ENCODE measurements around the gene CISD2.

DNA sequence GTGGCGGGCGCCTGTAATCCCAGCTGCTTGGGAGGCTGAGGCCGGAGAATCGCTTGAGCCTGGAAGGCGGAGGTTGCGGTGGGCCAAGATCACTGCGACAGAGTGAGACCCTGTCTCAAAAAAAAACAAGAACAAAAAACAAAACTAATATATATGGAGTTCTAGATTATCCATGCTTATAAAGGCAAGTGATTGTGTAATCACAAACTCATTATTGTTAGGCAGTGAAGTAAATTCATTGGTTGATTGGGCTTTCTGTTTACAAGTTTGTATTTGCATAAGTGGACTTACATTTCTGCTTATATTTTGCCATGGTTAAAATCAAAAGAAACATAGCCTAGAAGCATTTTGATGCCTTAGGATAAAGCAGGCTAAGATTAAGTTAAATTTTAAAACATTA lies 39.0 kb upstream of the CISD2 start:
- TF ChIP-seq, protein P1, sequence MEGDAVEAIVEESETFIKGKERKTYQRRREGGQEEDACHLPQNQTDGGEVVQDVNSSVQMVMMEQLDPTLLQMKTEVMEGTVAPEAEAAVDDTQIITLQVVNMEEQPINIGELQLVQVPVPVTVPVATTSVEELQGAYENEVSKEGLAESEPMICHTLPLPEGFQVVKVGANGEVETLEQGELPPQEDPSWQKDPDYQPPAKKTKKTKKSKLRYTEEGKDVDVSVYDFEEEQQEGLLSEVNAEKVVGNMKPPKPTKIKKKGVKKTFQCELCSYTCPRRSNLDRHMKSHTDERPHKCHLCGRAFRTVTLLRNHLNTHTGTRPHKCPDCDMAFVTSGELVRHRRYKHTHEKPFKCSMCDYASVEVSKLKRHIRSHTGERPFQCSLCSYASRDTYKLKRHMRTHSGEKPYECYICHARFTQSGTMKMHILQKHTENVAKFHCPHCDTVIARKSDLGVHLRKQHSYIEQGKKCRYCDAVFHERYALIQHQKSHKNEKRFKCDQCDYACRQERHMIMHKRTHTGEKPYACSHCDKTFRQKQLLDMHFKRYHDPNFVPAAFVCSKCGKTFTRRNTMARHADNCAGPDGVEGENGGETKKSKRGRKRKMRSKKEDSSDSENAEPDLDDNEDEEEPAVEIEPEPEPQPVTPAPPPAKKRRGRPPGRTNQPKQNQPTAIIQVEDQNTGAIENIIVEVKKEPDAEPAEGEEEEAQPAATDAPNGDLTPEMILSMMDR (IDR thresholded peaks at IDR 0.05; ENCODE audit: insufficient read depth, low read length, poor library complexity, severe bottlenecking) = no peak
- TF ChIP-seq EZH2phosphoT487 (conservative IDR thresholded peaks at IDR 0.05; ENCODE audit: low read length) = no peak
